ENCODE results near the gene CENATAC.
"Not testable (repeated sequence)": the region's sequence is repeated elsewhere in the genome, so short reads cannot be mapped to it uniquely, and the experiment has no call there.

Gene CENATAC

DNA sequence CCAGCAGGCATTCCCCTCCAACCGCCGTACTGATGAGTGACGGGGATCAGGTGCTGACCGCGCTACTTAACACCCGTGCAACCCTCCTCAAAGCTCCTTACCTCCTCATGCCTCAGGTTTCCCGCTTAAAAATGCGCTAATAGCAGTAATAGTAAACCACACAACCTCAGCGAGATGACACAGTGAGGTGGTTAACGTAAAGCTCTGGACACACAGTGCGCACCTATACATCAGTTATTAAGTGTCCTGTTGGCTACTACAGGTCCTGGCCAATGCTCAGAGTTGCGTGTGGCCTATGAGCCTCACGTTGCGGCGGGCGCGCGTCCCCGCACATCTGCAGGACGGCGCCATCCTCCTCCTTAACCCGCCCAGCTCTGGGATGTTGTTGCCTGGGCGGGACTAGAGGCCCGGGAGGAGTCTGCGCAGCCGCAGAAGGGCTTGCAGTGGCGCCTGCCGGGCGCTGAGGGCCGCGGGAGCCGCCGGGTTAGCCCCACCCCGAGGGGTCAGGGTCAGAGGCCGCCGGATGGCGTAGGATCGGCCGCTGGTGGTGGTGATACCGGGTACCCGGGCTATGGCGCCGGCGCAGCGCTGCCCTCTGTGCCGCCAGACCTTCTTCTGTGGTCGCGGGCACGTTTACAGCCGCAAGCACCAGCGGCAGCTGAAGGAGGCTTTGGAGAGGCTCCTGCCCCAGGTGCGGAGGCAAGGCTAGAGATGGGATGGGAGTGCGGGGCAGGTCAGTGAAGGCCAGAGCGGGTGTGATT, at the start of gene CENATAC:
TSS of gene CENATAC (plus strand) at position 512 of the 761 bp plus-strand sequence. CDS start at position 572, 60 bp downstream.
- DNase-seq (ENCODE audit: low spot score): peak; percentile 99

- DNase-seq (ENCODE audit: low spot score): no peak
Measured at GRCh38 chr11:118953265-118953664, 44.7 kb upstream of the CENATAC start.

DNA sequence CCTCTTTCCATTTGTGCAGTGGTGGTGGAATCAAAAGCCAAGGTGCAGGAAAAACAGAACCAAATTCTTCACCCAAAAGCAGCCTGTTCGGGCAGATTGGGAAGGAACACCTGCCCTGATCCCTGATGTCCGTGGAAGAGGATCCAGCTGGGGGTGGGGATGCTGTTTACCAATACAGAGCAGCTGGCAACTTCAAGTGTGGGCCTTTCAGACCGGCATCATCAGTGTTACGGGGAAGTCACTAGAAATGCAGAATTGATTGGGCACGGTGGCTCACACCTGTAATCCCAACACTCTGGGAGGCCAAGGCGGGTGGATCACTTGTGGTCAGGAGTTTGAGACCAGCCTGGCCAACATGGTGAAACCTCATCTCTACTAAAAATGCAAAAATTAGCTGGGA, 44.0 kb upstream of the CENATAC start:
- not testable (repeated sequence) for DNase-seq (ENCODE audit: low spot score)

GRCh38 chr11:118956094-118956846, 41.7 kb upstream of the CENATAC start, which contains the start of gene UPK2:
TSS of gene UPK2 (plus strand) at chr11:118956298. CDS start at chr11:118956351, 53 bp downstream.
- peak; percentile 92 for DNase-seq (ENCODE audit: low spot score)

DNA sequence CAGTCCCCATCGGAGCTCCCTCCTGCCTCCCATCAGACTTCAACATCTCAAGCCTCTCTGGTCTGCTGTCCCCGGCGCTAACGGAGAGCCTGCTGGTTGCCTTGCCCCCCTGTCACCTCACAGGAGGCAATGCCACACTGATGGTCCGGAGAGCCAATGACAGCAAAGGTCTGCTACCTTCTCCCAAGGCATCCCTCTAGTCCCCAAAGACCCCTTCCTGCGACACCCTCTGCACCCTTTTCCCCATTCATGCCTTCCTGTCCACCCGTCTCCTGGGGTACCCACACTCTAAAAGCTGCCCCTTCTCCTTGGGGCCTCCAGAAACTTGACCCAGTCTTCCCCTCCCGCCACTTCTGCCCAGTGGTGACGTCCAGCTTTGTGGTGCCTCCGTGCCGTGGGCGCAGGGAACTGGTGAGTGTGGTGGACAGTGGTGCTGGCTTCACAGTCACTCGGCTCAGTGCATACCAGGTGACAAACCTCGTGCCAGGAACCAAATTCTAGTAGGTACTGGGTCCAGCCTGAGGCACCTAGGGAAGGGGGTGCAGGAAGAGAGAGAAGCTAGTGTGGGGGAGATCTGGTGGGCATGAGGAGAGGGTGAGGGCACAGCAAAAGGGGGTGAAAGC, 41.0 kb upstream of the CENATAC start:
- no peak for DNase-seq (ENCODE audit: low spot score)

DNA sequence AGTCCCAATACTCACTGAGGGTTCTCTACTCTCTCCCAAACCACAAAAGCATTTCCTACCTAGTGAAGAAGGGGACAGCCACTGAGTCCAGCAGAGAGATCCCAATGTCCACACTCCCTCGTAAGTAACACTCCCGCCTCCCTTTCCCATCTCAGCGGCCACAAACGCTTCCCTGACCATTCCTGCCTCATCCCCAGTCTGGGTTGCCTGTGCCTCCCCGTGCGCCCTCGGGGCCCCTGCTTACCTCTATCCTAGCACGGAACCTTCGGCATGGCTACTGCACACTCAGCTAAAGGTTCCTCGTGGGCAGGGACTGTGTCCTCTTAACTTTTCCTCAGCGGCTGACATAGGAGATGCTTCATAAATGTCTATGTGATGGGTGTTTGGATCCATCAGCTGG, 40.4 kb upstream of the CENATAC start:
- no peak for DNase-seq (ENCODE audit: low spot score)

GRCh38 chr11:118957968-118958367, 40.0 kb upstream of the CENATAC start:
- DNase-seq (ENCODE audit: low spot score): no peak

- no peak for DNase-seq (ENCODE audit: low spot score)
Measured at GRCh38 chr11:118958577-118958976, 39.4 kb upstream of the CENATAC start.

DNA sequence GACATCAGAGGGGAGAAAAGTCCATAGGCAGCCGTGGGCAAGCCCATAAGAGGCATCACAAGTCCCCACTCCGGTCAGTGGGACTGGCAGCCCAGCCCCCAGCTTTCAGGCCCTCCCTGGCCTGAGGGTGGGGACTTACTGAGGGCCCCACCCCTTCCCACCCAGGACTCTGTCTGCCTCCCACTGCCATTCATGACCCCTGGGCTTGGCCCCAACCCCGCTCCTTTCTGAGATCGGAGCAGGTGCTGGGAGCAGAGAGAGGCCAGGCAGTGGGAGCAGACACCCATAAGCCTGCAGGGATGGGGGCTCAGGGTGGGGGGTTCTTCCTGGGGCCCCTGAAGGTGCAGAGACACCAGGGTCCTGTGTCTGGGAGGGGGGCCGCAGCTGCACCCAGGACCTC, 36.7 kb upstream of the CENATAC start:
- DNase-seq (ENCODE audit: low spot score): no peak

DNA sequence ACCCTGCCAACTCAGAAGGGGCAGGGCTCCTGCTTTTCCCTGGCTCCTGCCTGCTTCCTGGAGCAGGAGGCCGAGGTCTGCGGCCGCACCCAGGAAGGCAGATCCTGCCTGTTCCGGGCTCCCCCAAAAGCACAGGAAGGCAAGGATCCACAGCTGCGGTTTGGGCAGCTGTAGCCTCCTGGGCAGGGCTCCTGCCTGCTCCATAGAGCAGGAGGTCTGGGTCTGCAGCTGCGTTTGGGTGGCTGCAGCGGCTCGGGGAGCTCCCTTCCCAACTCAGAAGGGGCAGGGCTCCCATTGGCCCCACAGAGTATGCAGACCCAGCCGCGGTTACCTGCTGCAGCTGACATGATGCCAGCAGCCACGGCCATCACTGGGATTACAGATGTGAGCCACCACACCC, 36.3 kb upstream of the CENATAC start:
- DNase-seq (ENCODE audit: low spot score): no peak

DNA sequence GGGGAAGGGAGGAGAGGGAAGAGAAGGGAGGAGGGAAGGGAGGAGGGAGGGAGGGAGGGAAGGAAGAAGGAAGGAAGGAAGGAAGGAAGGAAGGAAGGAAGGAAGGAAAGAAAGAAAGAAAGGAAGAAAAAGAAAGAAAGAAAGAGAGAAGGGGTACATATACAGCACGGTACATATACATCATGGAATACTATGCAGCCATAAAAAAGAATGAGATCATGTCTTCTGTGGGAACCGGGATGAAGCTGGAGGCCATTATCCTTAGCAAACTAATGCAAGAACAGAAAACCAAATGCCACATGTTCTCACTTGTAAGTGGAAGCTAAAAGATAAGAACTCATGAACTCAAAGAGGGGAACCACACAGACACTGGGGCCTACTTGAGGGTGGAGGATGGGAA, 28.4 kb upstream of the CENATAC start:
- DNase-seq (ENCODE audit: low spot score): not testable (repeated sequence)

DNA sequence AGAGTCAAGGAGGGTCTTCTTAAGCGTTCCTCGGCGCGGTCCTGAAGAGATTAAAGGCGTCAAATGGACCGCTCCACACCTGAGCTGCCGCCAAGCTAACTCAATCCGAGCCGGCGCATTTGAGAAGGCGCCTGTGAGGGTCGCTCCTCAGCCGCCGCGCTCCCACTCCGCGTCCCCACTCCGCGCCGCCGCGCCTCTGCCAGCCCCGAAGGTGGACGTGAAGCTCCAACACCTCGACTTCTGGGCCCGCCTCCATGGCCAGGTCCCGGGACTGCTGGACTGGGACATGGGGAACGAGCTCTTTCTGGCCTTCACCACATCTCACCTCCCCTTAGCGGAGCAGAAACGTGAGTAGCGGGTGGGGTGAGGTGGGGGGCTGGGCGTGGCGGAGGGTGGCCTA, 26.3 kb upstream of the CENATAC start, which contains the start of gene FOXR1:
TSS of gene FOXR1 (plus strand) at position 116 of the 400 bp plus-strand sequence. CDS start at position 287, 171 bp downstream.
- DNase-seq (ENCODE audit: low spot score): no peak

DNA sequence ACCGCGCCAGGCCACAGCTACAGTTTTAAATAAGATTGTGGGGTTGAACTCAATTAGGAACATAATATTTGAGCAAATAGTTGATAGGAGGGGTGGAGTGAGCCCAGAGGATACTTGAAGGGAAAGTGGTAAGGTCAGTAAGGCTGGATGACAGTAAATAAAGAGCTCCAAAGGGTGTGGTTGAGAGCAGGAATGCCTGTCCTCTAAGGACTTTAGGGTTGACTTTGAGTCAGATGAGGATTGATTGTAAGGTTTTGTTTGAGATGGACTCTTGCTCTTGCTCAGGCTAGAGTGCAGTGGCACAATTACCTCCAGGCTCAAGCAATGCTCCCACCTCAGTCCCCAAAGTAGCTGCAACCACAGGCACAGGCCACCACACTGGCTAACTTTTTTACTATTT, 24.0 kb upstream of the CENATAC start:
- no peak for DNase-seq (ENCODE audit: low spot score)

DNA sequence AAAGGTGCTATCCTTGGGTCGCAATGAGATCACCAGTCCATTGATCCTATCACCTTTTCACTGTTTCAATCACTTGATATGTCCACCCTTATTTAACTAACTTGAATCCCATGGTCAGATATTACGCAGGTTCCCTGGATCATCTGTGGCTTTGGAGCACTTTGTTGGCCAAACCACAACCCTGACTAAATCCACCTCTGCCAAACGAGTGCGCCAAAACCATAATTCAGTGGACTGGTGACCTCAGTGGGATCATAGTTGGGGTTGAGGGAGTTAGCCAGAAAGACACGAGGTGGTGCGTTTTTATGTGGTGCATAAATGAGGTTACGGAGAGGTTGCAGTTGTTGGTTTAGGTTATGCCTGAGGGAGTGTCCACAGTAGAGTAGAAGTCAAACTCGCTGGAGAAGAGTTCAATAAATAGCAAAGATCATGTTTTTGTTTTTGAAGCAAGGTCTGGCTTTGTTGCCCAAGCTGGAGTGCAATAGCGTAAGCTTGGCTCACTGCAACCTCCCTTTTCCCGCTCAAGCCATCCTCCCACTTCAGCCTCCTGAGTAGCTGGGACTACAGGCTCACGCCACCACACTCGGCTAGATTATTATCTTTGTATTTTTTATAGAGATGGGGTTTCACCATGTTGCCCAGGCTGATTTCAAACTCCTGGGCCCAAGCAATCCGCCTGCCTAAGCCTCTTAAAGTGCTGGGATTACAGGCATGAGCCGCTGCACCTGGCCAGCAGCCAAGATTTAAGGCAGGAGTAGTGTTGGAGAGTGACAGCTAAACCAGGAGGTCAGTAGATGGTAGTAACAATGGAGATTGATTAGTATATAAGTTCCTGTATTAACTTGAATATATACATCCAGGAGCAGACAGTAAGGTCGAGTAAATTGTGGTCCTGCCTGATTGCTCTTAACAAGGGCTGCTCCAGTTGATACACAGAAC, 21.9 kb upstream of the CENATAC start:
- DNase-seq (ENCODE audit: low spot score): no peak

DNA sequence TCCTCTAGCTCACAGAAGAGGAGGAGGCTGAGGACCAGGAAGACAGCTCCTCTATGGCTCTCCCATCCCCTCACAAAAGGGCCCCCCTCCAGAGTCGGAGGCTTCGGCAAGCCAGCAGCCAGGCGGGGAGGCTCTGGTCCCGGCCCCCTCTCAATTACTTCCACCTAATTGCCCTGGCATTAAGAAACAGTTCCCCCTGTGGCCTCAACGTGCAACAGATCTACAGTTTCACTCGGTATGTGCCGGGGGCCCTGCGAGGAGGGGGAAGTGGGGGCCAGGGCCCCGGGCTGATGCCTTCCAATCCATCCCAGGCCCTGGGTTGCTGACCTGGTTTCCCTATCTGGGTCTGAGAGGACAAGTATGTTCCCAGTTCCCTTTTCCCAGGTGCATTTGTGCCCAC, 18.5 kb upstream of the CENATAC start:
- no peak for DNase-seq (ENCODE audit: low spot score)

GRCh38 chr11:118980191-118980881, 17.6 kb upstream of the CENATAC start:
- no peak for DNase-seq (ENCODE audit: low spot score)

DNA sequence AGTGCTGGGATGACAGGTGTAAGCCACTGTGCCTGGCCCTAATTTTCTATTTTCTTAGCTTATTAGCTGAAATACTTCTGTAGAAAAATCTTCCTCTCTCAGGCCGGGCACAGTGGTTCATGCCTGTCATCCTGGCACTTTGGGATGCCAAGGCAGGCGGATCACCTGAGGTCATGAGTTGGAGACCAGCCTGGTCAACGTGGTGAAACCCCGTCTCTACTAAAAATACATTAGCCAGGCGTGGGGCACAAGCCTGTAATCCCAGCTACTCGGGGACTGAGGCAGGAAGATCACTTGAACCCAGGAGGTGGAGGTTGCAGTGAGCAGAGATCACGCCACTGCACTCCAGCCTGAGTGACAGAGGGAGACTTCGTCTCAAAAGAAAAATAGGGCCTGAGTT, 13.6 kb upstream of the CENATAC start:
- DNase-seq (ENCODE audit: low spot score): not testable (repeated sequence)

DNA sequence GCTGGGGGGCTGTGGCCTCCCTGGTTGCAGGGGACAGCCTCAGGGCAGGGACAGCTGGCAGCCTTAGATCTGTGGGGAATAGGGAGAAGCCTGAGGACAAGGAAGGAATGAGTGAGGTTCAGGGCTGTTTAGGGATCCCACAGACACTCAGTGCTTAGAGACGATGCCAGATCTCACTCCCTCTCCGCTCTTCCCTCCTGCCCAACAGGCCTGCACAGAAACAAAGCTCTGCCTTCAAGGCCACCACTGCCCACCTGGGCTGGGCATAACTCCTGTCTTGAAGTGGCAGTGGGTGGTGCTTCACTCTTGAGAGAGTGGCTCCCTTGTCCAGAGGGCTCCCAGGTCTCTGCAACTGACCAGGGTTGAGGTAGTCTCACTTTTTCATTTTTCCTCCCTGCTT, 13.1 kb upstream of the CENATAC start:
- DNase-seq (ENCODE audit: low spot score): no peak

GRCh38 chr11:118988280-118988679, 9.7 kb upstream of the CENATAC start:
- DNase-seq (ENCODE audit: low spot score): no peak

DNA sequence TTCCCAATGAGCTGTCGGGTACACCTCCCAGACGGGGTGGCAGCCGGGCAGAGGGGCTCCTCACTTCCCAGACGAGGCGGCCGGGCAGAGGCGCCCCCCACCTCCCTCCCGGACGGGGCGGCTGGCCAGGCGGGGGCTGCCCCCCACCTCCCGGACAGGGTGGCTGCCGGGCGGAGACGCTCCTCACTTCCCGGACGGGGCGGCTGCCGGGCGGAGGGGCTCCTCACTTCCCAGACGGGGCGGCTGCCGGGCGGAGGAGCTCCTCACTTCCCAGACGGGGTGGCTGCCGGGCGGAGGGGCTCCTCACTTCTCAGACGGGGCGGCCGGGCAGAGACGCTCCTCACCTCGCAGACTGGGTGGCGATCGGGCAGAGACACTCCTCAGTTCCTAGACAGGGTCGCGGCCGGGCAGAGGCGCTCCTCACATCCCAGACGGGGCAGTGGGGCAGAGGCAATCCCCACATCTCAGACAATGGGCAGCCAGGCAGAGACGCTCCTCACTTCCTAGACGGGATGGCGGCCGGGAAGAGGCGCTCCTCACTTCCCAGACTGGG, 6.4 kb upstream of the CENATAC start:
- not testable (repeated sequence) for DNase-seq (ENCODE audit: low spot score)

All from AG08396 (cell line).